NCI-H1436 (cell line): ENCODE data around the gene PTGES.
"Not testable (repeated sequence)": the region's sequence is repeated elsewhere in the genome, so short reads cannot be mapped to it uniquely, and the experiment has no call there.

ENCODE experiments used
- DNase-seq: peaks from one replicate; lab custom pipeline; 2025; lab: John Stamatoyannopoulos, UW

The PTGES gene, protein sequence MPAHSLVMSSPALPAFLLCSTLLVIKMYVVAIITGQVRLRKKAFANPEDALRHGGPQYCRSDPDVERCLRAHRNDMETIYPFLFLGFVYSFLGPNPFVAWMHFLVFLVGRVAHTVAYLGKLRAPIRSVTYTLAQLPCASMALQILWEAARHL

GRCh38 chr9:129752900-129753729, at the start of gene PTGES:
Gene PTGES, minus strand, starts transcription at chr9:129753042. Its CDS starts 30 bp downstream, at chr9:129753012.
- DNase-seq, result peak; percentile 39

DNA sequence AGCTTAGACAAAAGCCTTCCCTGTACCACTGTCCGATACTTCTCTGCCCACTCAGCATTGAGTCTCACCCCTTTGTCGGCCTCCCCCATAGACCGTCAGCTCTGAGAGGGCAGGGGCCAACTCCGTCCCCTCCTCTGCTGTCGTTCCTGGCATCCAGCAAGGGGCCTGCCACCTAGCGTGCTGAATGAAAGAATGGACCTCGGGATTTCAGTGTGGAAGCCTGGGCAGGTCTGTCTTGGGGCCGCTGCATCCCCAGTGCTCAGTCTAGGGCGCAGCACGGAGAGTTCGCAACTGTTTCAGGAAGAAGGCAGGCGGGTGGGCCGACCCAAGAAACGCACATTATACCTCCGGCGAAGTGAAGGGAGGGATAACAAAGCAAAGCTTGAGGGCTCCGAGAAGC, 48.7 kb upstream of the PTGES start:
- DNase-seq, result no peak

GRCh38 chr9:129798973-129799372, 46.1 kb upstream of the PTGES start:
- DNase-seq, result no peak

- DNase-seq, result not testable (repeated sequence)
Measured at GRCh38 chr9:129796029-129796428, 43.2 kb upstream of the PTGES start.

- DNase-seq, result no peak
Measured at GRCh38 chr9:129794549-129794948, 41.7 kb upstream of the PTGES start.

- no peak for DNase-seq
Measured at GRCh38 chr9:129786481-129786880, 33.6 kb upstream of the PTGES start.

GRCh38 chr9:129785866-129786265, 33.0 kb upstream of the PTGES start:
- DNase-seq, result no peak

- DNase-seq, result not testable (repeated sequence)
Measured at GRCh38 chr9:129784970-129785369, 32.1 kb upstream of the PTGES start.

DNA sequence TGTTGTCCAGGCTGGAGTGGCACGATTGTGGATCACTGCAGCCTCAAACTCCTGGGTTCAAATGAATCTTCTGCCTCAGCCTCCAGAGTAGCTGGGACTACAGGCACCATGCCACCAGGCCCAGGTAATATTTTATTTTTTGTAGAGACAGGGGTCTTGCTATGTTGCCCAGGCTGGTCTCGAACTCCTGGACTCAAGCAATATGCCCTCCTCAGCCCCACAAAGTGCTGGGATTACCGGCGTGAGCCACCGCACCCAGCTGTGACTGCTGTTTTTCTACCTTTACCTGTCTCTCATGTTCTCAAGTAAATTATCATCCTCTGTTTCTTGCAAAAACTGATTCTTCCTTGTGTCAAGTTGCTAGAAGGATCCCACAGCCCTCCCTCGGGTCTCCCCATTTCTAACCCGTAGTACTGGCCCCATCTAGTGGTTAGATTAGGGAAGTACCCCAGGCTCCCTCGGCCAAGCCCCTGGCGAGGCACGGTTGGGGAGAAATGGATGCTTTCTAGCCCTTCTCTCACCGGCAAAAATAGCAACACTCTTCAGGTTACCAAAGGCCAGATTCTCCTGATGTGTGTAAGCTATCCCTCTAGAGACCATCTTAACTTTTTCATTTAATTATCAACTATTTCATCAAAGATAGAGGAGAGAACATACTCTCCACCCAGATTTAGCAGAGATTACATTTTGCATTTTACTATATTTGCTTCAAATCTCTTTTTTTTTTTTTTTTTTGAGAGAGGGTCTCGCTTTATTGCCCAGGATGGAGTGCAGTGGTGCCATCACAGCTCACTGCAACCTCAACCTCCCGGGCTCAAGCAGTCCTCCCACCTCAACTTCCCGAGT, 30.9 kb upstream of the PTGES start:
- peak; percentile 57 for DNase-seq

DNA sequence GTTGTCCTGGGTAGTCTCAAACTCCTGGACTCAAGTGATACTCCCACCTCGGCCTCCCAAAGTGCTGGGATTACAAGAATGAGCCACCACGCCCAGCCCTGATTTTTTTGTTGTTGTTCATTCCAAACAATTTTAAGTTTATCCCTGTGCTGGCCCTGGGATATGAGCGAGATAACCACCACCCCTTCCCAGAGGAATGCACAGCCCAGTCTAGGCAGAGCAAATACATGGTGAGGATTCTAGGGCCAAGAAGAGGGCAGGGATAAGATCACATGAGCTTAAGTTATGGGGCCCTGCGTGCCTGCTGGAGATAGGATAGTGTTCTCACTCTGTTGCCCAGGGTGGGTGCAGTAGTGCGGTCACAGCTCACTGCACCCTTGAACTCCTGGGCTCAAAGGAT, 29.1 kb upstream of the PTGES start:
- DNase-seq, result no peak

- DNase-seq, result no peak
Measured at GRCh38 chr9:129781131-129781530, 28.3 kb upstream of the PTGES start.

DNA sequence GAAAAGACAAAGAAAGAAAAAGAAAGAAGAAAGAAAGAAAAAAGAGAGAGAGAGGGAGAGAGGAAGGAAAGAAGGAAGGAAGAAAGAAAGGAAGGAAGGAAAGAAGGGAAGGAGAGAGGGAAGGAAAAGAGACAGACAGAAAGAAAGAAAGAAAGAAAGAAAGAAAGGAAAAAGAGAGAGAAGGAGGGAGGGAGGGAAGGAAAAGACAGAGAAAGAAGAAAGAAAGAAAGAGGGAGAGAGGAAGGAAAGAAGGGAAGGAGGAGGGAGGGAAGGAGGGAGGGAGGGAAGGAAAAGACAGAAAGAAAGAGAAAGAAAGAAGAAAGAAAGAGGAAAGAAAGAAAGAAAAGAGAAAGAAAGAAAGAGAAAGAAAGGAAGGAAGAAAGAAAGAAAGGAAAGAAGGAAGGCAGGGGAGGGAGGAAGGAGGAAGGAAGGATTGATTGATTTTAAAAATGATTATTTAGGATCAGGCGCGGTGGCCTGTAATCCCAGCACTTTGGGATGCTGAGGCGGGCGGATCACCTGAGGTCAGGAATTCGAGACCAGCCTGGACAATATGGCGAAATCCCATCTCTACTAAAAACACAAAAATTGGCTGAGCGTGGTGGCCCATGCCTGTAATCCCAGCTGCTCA, 26.8 kb upstream of the PTGES start:
- DNase-seq, result no peak

DNA sequence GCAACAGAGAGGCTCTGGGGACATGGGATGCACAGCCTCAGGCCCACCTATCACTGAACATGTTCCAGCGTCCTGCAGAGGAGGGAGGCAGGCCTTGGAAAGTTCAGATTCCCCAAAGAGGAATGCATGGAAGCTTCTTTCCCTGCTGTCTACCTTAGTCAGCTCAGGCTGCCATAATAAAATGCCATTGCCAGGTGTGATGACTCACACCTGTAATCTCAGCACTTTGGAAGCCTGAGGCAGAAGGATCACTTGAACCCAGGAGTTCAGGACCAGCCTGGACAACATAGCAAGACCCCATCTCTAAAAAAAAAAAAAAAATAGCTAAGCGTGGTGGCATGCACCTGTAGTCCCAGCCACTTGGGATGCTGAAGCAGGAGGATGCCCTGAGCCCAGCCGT, 25.6 kb upstream of the PTGES start:
- no peak for DNase-seq

GRCh38 chr9:129777769-129778130, 24.9 kb upstream of the PTGES start:
- no peak for DNase-seq

GRCh38 chr9:129776938-129777768, 24.3 kb upstream of the PTGES start:
- no peak for DNase-seq

DNA sequence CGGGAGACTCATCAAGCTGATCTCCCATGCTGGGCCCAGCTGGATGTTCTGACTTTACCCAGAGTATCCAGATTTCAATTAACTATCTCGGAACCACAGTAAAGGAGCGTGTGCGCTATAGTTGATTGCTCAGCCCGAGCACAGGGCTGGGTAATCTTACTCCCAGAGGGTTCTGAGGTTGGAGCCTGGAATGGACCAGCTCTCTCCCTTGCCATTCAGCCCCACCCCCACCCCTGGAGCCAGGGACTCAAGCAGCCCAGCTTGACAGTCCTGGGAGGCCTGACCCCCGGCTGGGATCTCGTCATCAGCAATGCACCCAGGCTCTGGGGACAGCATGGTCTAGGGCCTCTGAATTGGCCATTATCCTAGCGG, 23.7 kb upstream of the PTGES start:
- no peak for DNase-seq

DNA sequence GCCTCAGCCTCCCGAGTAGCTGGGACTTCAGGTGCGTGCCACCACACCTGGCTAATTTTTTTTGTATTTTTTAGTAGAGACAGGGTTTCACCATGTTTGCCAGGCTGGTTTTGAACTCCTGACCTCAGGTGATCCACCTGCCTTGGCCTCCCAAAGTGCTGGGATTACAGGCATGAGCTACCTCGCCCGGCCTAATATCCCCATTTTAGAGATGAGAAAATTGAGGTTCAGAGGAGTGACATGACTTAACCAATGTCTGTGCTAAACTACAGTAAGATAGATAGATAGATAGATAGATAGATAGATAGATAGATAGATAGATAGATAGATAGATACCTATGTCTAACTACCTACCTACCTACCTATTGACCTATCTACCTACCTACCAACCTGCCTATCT, 23.3 kb upstream of the PTGES start:
- DNase-seq, result not testable (repeated sequence)

- DNase-seq, result no peak
Measured at GRCh38 chr9:129775448-129775798, 22.6 kb upstream of the PTGES start.

- DNase-seq, result no peak
Measured at GRCh38 chr9:129774791-129775447, 22.1 kb upstream of the PTGES start.

DNA sequence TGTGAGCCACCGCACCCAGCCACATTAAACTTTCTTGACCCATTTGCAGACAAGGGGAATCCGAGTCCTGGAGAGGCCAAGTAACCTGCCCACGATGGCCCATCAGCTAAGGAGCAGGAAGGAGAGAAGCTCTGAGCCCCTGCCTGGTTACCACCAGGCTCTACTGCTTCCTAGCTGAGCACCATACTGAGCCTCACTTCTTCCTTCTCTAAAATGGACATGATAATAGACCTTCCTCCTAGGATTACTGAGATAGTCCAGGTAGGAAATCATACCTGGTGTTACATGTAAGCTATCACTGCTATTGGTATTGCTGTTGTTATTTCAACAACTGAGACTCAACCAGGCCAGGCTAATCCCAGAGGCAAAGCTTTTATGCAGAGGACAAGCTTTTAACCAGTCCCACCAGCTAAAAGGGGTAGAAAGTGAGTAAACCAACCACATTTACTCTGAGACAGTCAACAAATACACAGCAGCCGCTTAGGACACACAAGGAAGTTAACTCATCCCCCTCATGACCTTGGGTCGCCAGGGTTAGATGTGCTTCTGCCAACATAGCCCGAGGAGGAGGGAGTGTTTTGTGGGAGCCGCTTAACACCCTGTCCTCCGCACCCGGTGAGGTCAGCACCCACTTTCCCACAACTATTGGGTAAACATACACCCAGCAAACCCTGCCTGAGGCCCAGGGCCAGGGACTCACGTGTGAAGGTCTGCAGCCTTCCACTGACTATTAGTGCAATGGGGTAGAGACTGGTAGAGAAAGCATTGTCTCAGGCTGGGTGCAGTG, 20.6 kb upstream of the PTGES start:
- DNase-seq, result no peak
